HG03175 (cell line): Measurements from ENCODE around the gene KIF14.
A peak's percentile ranks its signal among the peaks of the same experiment; 100 is the strongest.

ENCODE experiments used
- ATAC-seq: cut with Tn5 transposase; IDR thresholded peaks from one replicate; pipeline ENCODE4 v1.9.1; 2021; ENCODE audit warnings: mild to moderate bottlenecking, moderate library complexity; ENCODE audit not compliant: unreplicated experiment

KIF14 gene, protein sequence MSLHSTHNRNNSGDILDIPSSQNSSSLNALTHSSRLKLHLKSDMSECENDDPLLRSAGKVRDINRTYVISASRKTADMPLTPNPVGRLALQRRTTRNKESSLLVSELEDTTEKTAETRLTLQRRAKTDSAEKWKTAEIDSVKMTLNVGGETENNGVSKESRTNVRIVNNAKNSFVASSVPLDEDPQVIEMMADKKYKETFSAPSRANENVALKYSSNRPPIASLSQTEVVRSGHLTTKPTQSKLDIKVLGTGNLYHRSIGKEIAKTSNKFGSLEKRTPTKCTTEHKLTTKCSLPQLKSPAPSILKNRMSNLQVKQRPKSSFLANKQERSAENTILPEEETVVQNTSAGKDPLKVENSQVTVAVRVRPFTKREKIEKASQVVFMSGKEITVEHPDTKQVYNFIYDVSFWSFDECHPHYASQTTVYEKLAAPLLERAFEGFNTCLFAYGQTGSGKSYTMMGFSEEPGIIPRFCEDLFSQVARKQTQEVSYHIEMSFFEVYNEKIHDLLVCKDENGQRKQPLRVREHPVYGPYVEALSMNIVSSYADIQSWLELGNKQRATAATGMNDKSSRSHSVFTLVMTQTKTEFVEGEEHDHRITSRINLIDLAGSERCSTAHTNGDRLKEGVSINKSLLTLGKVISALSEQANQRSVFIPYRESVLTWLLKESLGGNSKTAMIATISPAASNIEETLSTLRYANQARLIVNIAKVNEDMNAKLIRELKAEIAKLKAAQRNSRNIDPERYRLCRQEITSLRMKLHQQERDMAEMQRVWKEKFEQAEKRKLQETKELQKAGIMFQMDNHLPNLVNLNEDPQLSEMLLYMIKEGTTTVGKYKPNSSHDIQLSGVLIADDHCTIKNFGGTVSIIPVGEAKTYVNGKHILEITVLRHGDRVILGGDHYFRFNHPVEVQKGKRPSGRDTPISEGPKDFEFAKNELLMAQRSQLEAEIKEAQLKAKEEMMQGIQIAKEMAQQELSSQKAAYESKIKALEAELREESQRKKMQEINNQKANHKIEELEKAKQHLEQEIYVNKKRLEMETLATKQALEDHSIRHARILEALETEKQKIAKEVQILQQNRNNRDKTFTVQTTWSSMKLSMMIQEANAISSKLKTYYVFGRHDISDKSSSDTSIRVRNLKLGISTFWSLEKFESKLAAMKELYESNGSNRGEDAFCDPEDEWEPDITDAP (N-terminal part only)

DNA sequence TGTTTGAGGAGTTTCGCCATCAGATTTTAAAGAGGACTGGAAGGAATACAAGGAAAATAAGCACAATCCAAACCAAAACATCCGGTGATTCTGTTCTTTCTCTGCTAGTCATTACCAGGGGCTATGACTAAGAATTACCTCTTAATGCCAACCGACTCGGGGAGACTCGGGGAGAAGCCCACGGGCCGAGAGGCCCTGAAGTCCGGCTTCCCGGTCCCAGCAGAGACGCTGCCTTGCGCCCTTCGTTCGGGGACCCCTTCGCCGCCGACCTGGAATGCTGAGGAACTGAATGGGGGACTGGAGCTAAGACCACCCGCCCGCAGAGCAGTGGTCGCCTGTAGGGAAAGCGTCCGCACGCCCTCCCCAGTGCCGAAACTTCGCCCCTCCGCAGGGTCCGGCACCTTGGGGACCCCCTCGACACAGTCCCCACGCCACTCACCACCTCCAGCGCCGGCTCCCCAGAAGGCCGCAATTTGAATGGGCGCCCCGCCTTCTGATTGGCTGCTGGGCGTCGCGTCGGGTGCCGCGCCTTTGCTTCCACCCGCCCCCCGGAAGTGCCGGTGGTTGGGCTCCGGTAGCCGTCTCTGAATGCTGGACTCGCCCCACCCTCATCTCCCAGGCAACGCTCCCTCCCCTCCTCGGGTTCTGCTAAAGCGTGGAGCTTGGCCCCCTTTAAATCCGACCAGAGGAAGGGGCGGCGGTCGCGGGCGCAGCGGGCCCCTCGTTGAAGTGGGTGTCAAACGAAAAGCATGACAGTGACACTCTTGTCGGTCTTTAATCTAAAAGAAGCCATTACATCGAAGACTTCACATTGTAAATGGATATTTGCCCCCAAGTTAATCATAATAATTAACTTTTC is at the start of gene KIF14:
Gene KIF14 (minus strand): TSS at position 479 of the 859 bp plus-strand sequence. CDS start 2,028 bp downstream, outside the sequence.
- peak; percentile 96 for ATAC-seq

DNA sequence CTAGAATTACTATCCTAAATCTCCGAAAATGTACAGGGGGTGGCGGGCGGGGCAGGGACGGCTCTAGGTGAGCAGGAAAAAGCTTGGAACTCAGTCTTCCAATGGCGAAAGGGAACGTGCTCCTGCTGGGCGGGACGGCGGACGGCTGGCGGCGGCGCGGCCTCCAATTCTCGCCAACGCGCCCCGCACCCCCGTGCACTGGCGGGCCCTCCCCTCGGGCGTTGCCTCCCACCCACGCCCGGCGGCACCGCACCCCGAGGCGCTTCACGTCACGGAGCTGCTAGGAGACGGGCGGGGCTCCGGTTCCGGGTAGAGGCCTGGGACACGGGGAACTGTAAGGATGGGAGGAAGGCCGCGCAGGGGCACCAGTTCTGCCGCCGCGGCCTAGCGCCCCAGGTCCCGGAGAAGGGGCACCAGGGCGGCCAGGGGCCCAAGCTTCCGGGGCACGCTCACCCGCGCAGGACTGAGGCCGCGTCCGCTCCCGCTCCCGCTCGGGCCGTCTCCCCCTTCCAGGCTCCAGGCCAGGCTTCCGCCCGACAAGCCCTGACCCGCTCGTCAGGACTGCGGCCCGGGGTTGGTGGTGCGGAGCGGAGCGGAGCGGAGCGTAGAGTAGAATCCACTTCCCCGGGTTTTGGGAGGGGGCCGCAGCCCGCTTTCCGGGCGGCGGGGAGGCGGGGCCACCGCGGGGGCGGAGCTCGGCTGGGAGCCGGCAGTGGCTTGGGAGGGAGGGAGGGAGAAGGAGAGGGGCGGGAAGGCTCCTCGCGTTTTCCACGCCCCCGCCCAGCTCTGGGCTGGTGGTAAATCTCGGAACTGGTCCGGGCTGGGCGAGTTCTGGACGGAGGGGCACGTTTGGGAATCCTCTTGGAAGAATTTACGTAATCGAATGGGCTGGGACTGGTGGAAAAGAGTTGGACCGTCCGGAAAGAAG is 49.0 kb upstream of the KIF14 start, which contains the start of gene DDX59:
Gene DDX59 (minus strand): TSS at position 594 of the 928 bp plus-strand sequence. CDS start 3,167 bp downstream, outside the sequence.
- peak; percentile 89 for ATAC-seq

- no peak for ATAC-seq
Measured at GRCh38 chr1:200668514-200669313, 48.2 kb upstream of the KIF14 start.

- no peak for ATAC-seq
Measured at GRCh38 chr1:200666309-200666708, 45.8 kb upstream of the KIF14 start.

DNA sequence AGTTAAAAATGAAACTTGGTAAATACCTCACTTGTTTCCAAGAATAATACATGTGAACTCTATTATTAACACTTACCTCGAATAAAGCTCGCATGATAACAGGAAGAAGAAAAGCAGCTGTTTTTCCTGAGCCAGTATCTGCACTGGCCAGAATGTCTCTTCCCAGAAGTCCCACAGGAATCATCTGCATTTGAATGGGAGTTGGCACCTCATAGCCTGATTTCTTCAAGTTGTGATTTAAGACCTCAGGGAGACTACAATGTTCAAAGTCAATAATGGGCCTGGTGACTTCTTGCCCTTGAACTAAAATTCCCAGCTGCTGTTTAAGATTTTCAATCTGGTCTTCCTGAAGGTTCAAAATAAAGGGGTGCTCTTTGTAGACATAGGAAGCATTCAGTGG is 45.3 kb upstream of the KIF14 start:
- ATAC-seq = no peak

DNA sequence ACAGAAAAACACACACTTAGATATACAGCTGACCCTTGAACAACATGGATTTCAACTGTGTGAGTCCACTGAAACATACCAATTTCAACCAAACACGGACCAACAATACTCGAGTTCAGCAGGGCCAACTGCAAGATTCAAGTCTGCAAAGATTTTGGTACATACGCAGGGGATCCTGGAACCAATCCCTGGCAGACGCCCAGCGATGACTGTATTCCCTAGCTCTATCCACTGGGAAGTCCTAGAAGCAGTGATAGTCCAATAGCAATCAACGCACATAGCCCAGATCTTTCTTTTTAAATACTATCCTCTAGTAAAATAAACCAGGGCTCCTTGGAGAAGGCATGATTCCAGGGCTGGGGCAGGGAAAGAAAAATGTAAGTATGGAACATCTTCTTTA is 40.2 kb upstream of the KIF14 start:
- ATAC-seq = no peak

DNA sequence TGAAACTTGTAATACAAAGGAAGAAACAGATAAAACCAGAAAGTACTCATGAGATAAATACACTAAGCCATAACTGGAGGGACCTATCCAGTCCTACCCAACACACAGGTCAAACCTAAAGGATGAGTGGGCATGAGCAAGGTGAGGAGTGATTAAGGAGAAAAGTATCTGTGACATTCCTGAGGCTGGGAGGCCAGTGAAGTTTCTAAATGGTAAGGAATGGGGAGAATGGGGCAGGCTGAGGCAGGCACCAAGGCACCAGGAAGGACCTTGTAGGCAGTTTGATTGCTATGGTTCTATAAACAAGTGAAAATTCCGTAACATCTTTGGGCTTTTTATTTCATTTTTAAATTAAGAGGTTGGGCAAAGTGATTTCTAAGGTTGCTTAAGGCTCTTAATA is 38.7 kb upstream of the KIF14 start:
- no peak for ATAC-seq

GRCh38 chr1:200658037-200658818 is 37.7 kb upstream of the KIF14 start:
- no peak for ATAC-seq

- peak; percentile 94 for ATAC-seq
Measured at GRCh38 chr1:200654660-200655059, 34.1 kb upstream of the KIF14 start.

DNA sequence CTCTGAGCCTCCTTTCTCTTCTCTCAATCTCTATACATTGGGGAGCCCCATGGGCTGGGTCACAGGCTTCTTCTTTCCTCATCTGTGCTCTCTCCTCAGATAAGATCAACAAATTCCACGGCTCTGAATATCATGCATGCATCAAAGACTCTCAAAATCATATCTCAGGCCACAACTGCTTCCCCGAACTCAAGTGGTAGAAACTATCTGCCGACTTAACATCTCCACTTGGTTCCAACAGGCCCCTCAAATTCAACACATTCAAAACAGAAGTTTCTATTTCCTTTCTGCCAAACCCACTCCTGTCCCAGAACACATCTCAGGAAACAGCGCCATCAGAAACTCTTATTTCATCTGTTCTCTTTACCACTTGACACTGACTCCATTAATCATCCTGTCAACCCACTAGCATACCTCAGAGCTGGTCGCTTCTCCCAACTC is 32.5 kb upstream of the KIF14 start:
- no peak for ATAC-seq

DNA sequence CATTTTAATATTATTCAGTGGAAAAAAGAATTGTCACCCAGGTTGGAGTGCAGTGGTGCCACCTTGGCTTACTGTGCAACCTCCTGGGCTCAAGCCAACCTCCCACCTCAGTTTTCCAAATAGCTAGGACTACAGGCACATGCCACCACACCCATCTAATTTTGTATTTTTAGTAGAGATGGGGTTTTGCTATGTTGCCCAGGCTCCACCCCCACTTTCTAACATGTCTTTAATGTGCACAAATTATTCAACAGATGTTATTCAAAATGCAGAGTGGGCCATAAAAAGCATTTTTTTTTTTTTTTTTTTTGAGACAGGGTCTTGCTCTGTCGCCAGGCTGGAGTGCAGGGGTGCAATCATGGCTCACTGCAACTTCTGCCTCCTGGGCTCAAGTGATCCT is 31.8 kb upstream of the KIF14 start:
- ATAC-seq = no peak

DNA sequence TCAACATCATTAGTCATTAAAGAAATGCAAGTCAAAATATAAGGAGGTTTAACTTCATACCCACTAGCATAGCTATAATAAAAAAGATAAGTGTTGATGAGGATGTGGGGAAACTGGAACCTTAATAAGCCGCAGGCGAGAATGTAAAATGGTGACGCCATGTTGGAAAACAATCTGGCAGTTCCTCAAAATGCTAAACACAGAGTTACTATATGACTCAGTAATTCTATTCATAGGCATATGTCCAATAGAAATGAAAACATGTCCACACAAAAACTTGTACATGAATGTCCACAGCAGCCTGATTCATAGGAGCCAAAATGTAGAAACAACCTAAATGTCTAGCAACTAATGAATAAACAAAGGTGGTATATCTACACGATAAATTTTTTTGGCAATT is 26.0 kb upstream of the KIF14 start:
- no peak for ATAC-seq

GRCh38 chr1:200644021-200644420 is 23.5 kb upstream of the KIF14 start:
- ATAC-seq = no peak

DNA sequence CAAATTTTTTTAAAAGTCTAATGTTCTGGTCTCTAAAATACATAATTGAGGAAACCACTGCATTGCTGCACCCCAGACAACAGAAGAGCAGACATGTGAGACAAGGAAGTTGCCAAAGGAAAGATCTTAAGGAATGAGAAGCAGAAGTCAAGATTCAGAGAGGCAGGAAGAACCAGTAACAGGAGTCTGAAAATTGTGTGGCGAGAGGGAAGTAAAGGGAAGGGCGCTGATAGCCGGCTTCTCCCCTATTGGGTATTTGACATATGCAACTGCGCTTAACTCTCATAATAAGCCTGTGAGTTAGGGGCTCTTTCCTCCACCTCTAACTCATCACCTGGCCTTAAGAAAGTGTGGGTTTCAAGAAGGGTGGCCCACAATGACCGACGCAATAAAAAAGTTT is 21.9 kb upstream of the KIF14 start:
- ATAC-seq = no peak

DNA sequence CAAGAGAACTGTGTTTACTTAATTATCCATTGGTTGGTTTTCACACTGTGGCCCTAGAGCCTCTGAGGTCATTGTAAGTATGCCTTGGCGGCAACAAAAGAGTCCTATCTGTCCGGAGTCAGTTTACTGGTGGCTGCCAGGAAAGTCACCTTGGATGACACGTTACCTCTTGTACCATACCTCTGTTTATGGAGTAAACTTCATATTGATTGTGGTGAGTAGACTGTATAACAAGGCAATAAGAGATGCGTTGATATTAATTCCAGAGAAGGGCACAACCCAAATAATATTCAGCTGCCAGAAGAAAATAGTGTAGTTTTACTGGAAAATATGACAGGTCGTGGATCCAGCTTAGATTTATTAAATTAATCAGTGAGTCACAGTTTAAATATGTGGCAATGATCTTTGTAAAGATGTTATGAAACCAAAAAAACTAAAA is 20.4 kb upstream of the KIF14 start:
- no peak for ATAC-seq

DNA sequence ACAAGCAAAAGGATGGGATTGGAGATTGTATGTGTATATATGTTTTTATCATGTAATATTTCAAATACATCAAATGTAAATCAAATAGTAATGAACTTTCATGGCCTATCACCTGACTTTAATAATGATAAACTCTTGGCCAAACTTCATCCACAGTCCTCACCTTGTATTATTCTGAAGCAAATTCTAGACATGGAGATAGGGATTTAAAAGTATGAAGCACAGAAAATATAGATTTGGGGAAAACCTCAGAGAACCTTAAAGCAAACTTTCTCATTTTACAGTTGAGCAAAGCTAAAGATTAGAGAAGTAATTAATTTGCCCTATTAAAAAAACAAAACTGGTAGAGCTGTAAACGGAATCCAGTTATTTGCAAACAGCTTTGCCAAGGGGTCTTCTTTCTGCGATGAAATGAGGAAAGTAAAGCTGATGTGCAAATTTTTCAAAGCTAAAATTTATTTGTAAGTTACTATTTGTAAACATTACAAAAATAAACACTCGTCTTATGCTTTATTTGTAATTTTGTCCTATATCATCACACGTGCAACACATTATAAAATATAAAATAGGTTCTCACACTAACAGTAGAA is 19.9 kb upstream of the KIF14 start:
- ATAC-seq = no peak

GRCh38 chr1:200638073-200638472 is 17.5 kb upstream of the KIF14 start:
- no peak for ATAC-seq
